ENCODE results near the gene BCL11A. TPM values are rescaled to one million over a fixed set of nuclear protein-coding genes. Genes with fewer than 3 reads are reported as not detected.

Gene BCL11A
- total RNA-seq, 2 experiments from 2014 or later, result 2.3 to 3.3 TPM

DNA sequence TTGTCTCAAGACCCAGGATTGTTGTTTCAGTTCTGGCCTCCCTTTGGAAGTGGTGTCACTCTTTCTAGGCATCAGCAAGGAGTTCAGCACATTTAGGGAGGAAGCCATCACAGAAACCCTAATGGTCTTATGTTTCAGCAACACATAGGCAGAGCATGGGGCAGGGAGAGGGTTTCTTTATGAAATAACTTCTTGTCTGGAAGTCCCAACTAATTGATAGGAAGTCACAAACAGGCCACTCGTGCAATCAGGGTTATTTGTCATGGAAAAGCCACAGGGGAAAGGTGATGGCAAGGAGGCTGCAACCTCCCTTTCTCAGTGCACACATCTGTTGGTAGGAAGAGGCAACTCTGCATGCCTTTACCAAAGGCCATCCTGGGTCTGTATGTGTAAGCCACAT is 103.0 kb downstream of the BCL11A start:
- H3K4me3 ChIP-seq (ENCODE audit: low read length), result no peak overlapping the region
- DNase-seq (no peak), ATAC-seq (ENCODE audit: poor library complexity) (no peak)
- no peaks in the 10 kb centered on the region for H3K27me3 ChIP-seq (ENCODE audit: control insufficient read depth in 1 of 2, insufficient read depth in 2 of 2, low read length in 2 of 2)
- no peaks in the 10 kb centered on the region for H3K27me3 Mint-ChIP-seq
- H3K9me3 Mint-ChIP-seq, result no peaks in the 10 kb centered on the region
- no peaks in the 10 kb centered on the region for H3K9me3 ChIP-seq (ENCODE audit: control insufficient read depth in 1 of 2, insufficient read depth in 1 of 2, low read length in 2 of 2)
- H3K4me1 Mint-ChIP-seq (ENCODE audit: low read depth), result peaks cover 4% of the 10 kb centered on the region
- H3K4me3 Mint-ChIP-seq, result no peak overlapping the region
- intact Hi-C loops (cut with DNase I, micrococcal nuclease), result no loop called here
- no peaks in the 10 kb centered on the region for H3K36me3 ChIP-seq (ENCODE audit: insufficient read depth, low read length)
- POLR2A ChIA-PET, result no interaction called here
- H3K36me3 Mint-ChIP-seq (ENCODE audit: low read depth), result no peaks in the 10 kb centered on the region
- no peaks in the 10 kb centered on the region for H3K4me1 ChIP-seq (ENCODE audit: insufficient read depth, low read length)
- H3K27ac Mint-ChIP-seq, result no peak overlapping the region
- no peak overlapping the region for H3K27ac ChIP-seq (ENCODE audit: low read depth in 1 of 2, low read length in 2 of 2)
- CTCF ChIA-PET, result no interaction called here
- TF ChIP-seq, protein P1, sequence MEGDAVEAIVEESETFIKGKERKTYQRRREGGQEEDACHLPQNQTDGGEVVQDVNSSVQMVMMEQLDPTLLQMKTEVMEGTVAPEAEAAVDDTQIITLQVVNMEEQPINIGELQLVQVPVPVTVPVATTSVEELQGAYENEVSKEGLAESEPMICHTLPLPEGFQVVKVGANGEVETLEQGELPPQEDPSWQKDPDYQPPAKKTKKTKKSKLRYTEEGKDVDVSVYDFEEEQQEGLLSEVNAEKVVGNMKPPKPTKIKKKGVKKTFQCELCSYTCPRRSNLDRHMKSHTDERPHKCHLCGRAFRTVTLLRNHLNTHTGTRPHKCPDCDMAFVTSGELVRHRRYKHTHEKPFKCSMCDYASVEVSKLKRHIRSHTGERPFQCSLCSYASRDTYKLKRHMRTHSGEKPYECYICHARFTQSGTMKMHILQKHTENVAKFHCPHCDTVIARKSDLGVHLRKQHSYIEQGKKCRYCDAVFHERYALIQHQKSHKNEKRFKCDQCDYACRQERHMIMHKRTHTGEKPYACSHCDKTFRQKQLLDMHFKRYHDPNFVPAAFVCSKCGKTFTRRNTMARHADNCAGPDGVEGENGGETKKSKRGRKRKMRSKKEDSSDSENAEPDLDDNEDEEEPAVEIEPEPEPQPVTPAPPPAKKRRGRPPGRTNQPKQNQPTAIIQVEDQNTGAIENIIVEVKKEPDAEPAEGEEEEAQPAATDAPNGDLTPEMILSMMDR (IDR thresholded peaks at IDR 0.05), result no peak

DNA sequence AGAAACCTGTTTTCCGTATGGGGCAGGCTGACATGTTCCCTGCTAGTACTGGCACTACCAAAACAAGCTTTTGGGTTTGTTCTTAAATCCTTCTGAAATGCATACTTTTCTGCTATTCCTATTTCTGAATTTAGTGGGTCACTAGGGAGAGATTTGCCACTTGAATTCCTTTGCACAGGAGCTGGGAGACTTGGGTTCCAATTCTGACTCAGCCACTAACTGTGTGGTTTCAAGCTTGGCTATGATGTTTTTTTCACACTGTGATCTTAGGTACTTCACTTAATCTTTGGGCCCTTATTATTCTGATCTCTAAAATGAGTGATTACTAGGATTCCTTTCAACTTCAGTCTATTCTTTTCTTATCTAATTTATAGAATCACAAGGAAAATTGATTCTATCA is 105.5 kb downstream of the BCL11A start:
- no peak for DNase-seq
- no peaks in the 10 kb centered on the region for H3K9me3 Mint-ChIP-seq
- ChIA-PET POLR2A (no interaction called here), CTCF (no interaction called here)
- peaks cover 4% of the 10 kb centered on the region for H3K4me1 Mint-ChIP-seq (ENCODE audit: low read depth)
- Histone ChIP-seq H3K27ac (ENCODE audit: low read depth in 1 of 2, low read length in 2 of 2) (no peak overlapping the region), H3K9me3 (ENCODE audit: control insufficient read depth in 1 of 2, insufficient read depth in 1 of 2, low read length in 2 of 2) (no peaks in the 10 kb centered on the region), H3K4me1 (ENCODE audit: insufficient read depth, low read length) (no peaks in the 10 kb centered on the region), H3K4me3 (ENCODE audit: low read length) (no peak overlapping the region), H3K36me3 (ENCODE audit: insufficient read depth, low read length) (no peaks in the 10 kb centered on the region), H3K27me3 (ENCODE audit: control insufficient read depth in 1 of 2, insufficient read depth in 2 of 2, low read length in 2 of 2) (no peaks in the 10 kb centered on the region)
- no peak overlapping the region for H3K4me3 Mint-ChIP-seq
- TF ChIP-seq, protein P1 (IDR thresholded peaks at IDR 0.05), result no peak
- intact Hi-C loops (cut with DNase I, micrococcal nuclease), result no loop called here
- no peaks in the 10 kb centered on the region for H3K36me3 Mint-ChIP-seq (ENCODE audit: low read depth)
- no peak overlapping the region for H3K27ac Mint-ChIP-seq
- ATAC-seq (ENCODE audit: poor library complexity), result no peak
- peaks cover 4% of the 10 kb centered on the region for H3K27me3 Mint-ChIP-seq

DNA sequence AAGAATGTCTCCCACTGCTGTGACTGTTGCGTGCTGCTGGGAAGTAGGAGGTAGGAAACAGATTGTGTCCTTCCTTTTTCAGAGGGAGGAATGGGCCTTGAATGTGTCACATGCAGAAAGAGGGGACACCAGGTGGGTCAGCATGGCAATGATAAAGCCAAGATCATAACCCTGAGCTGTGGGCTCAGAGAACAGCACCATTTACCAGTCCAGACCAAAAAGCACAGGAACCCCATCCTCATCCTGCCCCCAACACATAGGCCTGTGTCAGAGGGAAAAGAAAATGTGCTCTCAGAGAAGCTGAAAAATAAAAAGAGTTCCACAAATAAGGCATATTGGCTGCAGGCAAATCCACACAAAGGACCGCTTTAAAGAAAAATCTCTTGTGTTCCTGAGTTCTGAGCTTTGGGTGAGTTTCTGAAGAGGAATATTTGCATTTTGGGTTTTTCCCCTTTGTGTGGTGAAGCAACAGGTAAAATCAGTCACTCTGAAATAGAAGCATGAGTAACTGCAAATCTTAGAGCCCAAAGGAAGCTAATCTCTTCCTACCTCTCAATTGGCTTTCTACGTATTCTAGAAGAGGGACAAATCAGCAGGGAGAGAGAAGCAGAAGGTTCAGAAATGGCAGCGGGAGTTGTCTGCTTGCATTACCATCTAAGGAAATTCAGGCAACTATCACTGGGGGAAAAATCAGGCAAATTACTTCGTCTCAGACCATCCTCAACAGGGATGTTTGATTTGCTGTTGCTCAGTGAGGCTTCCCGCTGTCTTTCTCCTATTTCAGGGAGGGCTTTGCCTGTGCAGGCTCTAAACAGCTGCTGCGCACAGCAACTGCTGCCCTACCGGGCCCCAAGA is 106.8 kb downstream of the BCL11A start:
- Histone ChIP-seq H3K4me1 (ENCODE audit: insufficient read depth, low read length) (no peaks in the 10 kb centered on the region), H3K36me3 (ENCODE audit: insufficient read depth, low read length) (no peaks in the 10 kb centered on the region), H3K27me3 (ENCODE audit: control insufficient read depth in 1 of 2, insufficient read depth in 2 of 2, low read length in 2 of 2) (no peaks in the 10 kb centered on the region), H3K4me3 (ENCODE audit: low read length) (no peak overlapping the region), H3K27ac (ENCODE audit: low read depth in 1 of 2, low read length in 2 of 2) (no peak overlapping the region), H3K9me3 (ENCODE audit: control insufficient read depth in 1 of 2, insufficient read depth in 1 of 2, low read length in 2 of 2) (no peaks in the 10 kb centered on the region)
- H3K4me3 Mint-ChIP-seq, result no peak overlapping the region
- H3K27me3 Mint-ChIP-seq, result peaks cover 4% of the 10 kb centered on the region
- ChIA-PET POLR2A (interaction anchor here (0.7 to 1.1 kb wide), 2 partner anchors 12 to 97 kb away, joined by 3 read pairs; no protein-coding TSS in a partner anchor), CTCF (no interaction called here)
- DNase-seq (no peak), ATAC-seq (ENCODE audit: poor library complexity) (no peak)
- intact Hi-C loops (cut with DNase I, micrococcal nuclease), result no loop called here
- peaks cover 4% of the 10 kb centered on the region for H3K4me1 Mint-ChIP-seq (ENCODE audit: low read depth)
- no peaks in the 10 kb centered on the region for H3K9me3 Mint-ChIP-seq
- TF ChIP-seq, protein P1 (IDR thresholded peaks at IDR 0.05), result no peak
- H3K27ac Mint-ChIP-seq, result no peak overlapping the region
- no peaks in the 10 kb centered on the region for H3K36me3 Mint-ChIP-seq (ENCODE audit: low read depth)

Data from CD4-positive, alpha-beta T cell (primary cell).